HL-60/S4 (cell line): ENCODE results near the gene MAGI1.

ENCODE experiments used
- in situ Hi-C: fragments of 300-500 bp; cut with MboI; formaldehyde crosslinking; loops from 2 replicates; pipeline ENCODE4 v1.14.3; 2022; ENCODE audit warnings: low sequenced_read_pairs

MAGI1 gene

DNA sequence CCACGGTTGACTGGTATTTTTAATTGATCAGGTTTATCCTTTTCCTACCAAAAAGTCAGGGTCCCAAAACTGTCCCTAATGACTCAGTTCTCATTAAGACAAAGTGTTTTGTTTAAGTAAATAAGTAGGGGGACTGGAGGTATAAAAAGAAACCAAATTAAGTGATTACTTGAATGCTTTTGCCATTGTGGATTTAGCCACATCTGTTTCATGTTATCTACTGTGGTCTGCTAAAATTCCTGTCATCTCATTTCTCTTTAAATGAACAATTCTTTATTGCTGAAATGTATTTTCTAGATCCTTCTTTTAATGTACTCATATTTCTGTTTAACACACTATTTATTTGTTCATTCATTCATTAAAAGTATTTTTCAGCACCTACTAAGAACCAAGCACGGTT lies 725.1 kb downstream of the MAGI1 start:
- in situ Hi-C loops, result no loop called here

- in situ Hi-C loops, result no loop called here
These were observed 732.9 kb downstream of the MAGI1 start for GRCh38 chr3:65305836-65306235.
